ENCODE measurements around the gene ATP2B2.

The ATP2B2 gene

GRCh38 chr3:10423171-10423882, 82.1 kb downstream of the ATP2B2 start:
- no peak for DNase-seq

DNA sequence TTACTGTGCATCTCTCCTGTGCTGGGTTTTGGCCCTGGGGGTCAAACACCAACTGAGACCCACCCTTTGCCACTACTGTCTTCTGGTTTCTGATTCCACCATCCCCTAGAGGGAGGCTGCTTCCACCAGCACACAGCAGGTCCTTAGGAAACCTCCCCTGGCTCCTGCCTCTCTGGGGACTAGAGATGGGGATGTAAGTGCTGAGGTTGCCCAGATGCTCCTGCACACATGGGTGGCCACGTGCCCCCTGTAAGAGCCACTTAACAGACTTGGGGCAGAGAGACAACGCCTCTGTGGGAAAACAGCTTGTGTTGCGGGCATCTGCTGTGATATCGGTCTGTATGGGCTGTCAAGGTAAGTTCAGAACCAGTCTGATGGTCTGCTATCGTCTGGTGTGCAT, 83.4 kb downstream of the ATP2B2 start:
- no peak for DNase-seq

DNA sequence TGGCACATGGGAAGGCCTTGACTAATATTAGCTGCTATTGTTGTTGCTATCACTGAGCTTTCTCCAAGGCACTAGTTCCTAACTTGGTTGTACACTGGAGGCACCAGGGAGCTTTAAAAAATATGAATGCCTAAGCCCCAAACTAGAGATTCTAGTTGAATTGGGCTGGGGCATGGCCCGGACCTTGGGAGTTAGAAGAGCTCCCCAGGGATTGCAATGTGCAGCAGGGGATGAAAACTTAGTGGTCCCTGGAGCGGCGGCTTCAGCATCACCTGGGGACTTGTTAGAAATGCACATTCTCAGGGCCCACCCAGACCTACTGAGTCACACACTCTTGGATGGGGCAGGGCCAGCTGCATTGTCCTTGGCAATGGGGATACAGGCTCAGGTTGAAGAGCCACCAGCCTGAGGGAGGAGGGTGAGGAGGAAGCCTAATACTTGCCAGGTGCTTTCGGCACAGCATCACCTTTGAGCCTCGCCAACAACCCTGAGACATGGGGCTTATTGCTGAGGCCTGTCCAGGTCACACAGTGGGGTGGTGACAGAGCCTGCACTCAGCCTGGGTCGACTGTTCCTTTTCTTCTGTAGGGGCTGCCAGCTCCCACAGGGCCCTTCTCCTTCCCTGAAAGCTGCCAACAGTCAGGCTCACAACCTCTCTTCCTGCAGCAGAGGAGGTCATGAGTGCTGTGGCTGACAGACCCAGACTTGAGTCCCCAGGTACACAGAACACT, 84.5 kb downstream of the ATP2B2 start:
- DNase-seq = no peak

DNA sequence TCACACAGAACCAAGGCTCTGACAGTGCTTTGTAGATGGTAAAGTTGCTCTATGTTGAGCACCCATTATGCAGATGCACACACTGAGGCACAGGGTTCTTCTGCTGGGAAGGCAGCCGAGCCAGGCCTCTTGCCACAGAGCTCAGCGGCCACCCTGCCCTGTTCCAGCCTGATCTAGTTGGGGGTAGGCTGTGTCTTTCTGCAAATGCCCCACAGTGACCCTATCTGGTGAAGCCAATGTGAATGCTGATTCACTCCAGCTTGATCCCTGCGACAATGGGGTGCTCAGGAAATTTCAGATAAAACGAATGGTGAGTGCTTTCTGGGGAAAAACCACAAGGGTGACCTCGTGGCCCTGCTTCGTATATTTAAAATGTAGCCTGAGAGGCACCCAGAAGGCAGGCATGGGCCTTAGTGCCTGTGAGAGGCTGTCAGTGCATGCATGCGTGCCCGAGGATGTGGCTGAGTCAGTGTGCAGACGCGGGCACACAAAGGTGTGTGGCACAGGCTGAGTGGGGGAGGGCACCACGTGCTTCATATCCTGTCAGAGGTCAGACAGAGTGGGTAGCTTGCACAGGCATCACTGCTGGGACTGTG, 85.7 kb downstream of the ATP2B2 start:
- no peak for DNase-seq

- DNase-seq = no peak
Observed at GRCh38 chr3:10417847-10418246, 87.5 kb downstream of the ATP2B2 start.

DNA sequence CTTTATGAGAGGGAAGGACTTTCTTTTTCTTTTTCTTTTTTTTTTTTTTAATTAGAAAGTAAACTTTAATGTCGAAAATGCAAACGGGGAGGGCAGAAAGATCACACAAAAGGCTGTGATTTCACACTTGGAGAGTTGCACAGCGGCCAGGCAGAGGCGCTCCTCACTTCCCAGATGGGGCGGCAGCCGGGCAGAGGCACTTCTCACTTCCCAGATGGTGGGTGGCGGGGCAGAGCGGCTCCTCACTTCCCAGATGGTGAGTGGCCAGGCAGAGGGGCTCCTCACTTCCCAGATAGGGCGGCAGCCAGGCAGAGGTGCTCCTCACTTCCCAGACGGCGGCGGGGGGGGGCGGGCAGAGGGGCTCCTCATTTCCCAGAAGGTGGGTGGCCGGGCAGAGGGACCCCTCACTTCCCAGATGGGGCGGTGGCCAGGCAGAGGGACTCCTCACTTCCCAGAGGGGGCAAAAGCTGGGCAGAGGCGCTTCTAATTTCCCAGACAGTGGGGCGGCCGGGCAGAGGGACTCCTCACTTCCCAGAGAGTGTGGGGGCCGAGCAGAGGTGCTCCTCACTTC, 88.6 kb downstream of the ATP2B2 start:
- no peak for DNase-seq

- DNase-seq = no peak
Observed at GRCh38 chr3:10413041-10413440, 92.3 kb downstream of the ATP2B2 start.

DNA sequence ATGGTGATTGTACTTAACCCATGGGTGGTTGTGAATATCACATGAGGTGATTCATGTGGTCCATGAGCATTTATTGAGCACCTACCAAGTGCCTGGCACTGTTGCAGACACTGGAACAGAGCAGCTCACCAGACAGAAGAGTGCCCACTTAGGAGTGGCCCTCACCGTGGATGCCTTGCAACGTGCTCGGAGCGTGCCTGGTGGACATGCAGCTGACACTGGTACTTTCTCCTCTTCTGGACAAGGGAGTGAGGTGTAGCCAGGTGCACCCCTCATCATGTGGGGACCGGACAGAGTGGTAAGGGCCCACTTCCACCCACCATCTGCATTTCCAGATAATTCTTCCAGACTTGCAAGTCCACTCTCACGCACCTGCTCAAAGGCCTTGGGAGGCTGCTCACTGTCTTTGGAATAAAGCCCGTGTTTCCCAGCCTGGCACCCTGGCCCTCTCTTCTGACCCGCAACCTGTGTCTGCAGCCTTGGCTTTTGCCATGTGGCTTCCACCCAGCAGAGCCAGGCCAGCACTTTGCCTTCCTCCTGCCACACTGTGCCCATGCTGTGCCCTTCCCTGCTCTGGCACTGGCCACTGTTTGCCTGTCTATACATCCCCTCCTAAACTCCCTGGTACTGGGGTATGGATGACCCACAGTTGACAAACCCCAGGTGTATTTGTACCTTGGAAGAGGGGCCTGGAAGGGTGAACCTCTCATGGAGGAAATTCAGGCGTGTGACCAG, 93.6 kb downstream of the ATP2B2 start:
- DNase-seq = no peak

- no peak for DNase-seq
Observed at GRCh38 chr3:10410383-10411002, 94.9 kb downstream of the ATP2B2 start.

DNA sequence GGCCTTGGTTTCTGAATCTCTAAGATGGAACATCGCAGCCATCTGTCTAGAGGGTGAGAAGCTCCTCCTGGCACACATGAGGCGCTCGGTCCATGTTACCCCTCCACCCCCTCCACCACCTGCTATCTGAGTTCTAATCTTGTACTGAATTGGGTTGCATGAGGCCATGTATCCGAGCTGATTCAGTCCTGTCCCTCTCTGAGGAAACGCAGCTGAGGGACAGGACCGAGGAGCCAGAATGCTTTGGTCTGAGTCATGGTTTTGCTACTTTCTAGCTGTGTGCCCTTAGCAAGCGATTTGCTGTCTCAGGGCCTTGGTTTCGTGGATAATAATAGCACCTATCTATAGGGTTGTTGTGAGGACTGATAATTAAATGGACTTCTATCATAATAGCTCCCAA, 96.7 kb downstream of the ATP2B2 start:
- no peak for DNase-seq

DNA sequence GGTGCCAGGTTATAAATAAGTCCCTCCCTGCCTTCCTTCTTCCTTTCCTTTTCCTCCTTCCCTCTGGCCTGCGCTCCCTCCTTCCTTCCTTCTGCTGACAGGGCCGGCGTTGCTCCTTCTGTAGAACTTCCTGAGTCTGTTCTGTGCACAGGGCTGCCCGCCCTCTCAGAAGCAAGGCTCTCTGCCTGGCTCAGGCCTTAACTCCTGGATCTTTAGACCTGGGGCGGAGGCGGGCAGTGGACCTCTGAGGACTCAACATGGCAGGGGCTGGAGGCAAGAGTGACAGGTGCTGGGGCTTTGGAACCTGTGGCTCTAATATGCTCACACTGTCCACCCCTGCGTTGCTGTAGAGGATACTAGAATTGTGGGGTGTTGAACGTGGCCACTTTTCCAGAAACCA, 98.0 kb downstream of the ATP2B2 start:
- DNase-seq = no peak

GRCh38 chr3:10406414-10406813, 99.0 kb downstream of the ATP2B2 start:
- no peak for DNase-seq

DNA sequence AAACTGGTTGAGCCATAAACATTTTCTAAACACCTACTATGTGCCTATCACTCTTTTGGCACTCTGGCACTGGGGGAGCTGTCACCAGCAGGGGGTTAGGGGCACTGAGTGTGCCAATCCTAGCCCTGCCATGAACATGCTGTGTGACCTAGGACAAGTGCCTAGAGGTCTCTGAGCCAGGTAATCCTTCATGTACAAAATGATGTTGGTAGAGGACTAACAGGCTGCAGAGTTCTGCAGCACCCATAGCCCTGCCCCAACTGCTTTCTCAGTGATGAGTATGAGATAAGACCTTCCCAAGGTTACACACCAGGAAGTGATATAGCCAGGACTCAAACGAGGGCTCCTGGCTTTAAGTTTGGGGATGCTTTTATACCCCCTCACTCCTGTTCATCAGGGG, 99.6 kb downstream of the ATP2B2 start:
- DNase-seq = no peak

- DNase-seq = no peak
Observed at GRCh38 chr3:10404876-10405275, 100.5 kb downstream of the ATP2B2 start.

GRCh38 chr3:10404377-10404776, 101.0 kb downstream of the ATP2B2 start:
- DNase-seq = no peak

- no peak for DNase-seq
Observed at GRCh38 chr3:10401990-10402761, 103.2 kb downstream of the ATP2B2 start.

DNA sequence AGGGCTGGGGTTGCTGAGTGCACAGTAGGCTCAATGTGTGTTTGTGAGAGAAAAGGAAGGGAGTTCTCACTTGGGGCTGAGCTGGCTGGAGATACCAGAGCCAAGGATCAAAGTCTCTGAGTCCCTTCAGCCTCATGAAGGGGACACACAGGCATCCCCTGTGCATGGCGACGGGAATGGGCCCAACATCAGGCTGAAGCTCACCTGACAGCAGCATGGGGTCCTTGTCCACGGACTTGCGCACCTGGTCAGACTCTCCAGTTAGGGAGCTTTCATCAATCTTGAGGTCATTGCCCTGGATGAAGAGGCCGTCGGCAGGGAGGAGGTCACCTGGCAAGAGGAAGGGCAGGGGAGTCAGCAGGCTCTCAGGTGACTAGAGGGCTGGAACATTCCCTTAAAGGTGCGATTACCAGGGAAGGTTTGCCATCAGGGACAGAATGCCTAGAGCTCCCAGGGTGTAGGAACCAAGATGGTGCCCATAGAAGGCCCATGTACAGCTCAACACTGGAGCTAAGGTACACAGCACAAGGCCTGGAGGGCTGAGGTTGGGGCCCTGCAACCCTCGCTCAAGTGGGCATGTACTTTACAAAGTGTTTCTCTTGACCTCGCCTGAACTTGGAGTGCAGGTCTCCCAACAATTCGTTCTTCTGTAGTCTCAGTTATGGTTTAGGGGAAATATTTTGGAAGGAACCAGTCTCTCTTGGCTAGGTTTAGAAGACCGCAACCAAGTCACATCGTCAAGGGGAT, 104.5 kb downstream of the ATP2B2 start:
- no peak for DNase-seq

- no peak for DNase-seq
Observed at GRCh38 chr3:10400050-10400748, 105.2 kb downstream of the ATP2B2 start.

DNA sequence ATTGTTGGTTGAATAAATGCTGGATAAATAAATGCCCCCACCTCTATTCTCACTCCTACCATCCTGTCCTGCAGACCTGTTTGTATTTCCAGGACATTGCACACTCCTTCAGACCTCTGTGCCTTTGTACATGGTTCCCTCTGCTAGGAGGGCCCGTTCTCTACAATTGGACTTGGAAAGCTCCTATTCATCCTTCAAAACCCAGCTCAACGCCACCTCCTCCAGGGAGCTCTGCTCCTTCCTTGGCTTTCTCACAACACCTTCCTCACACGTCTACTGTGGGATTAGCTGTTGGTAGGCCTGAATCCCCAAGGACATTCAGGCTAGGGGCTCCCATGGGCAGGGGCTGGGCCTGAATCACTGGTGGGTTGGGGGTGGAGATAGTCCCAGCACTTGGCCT, 105.8 kb downstream of the ATP2B2 start:
- DNase-seq = no peak

GRCh38 chr3:10398341-10398740, 107.0 kb downstream of the ATP2B2 start:
- no peak for DNase-seq

DNA sequence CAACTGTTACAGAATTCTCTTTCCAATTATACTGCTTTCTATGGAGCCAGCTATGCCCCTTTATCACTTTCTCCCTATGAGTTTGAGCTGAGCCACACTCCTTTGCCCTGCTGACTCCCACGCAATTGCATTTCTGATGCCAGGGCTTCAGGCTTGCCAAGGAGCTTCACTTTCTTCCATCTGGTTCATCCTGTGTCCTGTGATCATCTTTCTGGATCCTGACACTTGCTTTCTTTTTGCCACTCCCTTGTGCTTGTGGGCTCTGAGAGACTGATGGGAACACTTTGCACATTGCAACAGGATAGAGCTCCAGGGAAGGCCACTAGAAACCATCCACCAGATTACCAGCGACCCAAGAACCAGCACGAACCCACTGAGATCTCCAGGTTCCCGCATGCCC, 107.5 kb downstream of the ATP2B2 start:
- no peak for DNase-seq
